Measurements from ENCODE around the gene ZBTB7A. TPM values are rescaled to one million over a fixed set of nuclear protein-coding genes. Genes with fewer than 3 reads are reported as not detected.
A peak's percentile ranks its signal among the peaks of the same experiment; 100 is the strongest.
"Not testable (repeated sequence)": the region's sequence is repeated elsewhere in the genome, so short reads cannot be mapped to it uniquely, and the experiment has no call there.

ZBTB7A gene
- total RNA-seq, 2 donors from 2014 or later = 30.9 to 31.3 TPM

- H3K27me3 ChIP-seq = no peaks in the 10 kb centered on the region
- WGBS, 2 donors = 35 to 38% methylated on average over 4 to 24 of the region's 24 CpGs
- peak overlapping the region; percentile 27 to 91 (median 76) for H3K27ac ChIP-seq
- H3K36me3 ChIP-seq (replicated peaks in 1 of 2; ENCODE audit: insufficient read depth in 1 of 2, low read depth in 2 of 2) = no peaks in the 10 kb centered on the region
- H3K9me3 ChIP-seq = no peaks in the 10 kb centered on the region
- no peak overlapping the region for H3K4me3 ChIP-seq
- ATAC-seq (no peak), DNase-seq (peak; percentile 59 to 71 (median 70))
- intact Hi-C loops (cut with DNase I) = loop anchor here (10.0 kb wide), 1 partner anchor 175 kb away; the partner anchor contains the start of genes ANKRD24 and SIRT6
- peaks cover 75% of the 10 kb centered on the region for H3K4me1 ChIP-seq
- no peak for TF ChIP-seq CTCF (IDR thresholded peaks at IDR 0.05)
- peak in 2 of 3 donors; percentile 47 to 48 for TF ChIP-seq POLR2A (IDR thresholded peaks at IDR 0.05)
These were observed 56.5 kb downstream of the ZBTB7A start for GRCh38 chr19:4009990-4010807.

- Histone ChIP-seq H3K27ac (peak overlapping the region; percentile 65 to 91 (median 90)), H3K9me3 (no peaks in the 10 kb centered on the region), H3K4me3 (peak overlapping the region; percentile 76 to 91), H3K4me1 (peaks cover 53% of the 10 kb centered on the region), H3K36me3 (replicated peaks in 1 of 2; ENCODE audit: insufficient read depth in 1 of 2, low read depth in 2 of 2) (no peaks in the 10 kb centered on the region), H3K27me3 (no peaks in the 10 kb centered on the region)
- intact Hi-C loops (cut with DNase I) = loop anchor here (10.0 kb wide), 1 partner anchor 177 kb away; the partner anchor contains the start of genes ANKRD24 and SIRT6
- peak; percentile 0 for ATAC-seq
- 1 to 3% methylated on average over 5 to 23 of the region's 55 CpGs for WGBS, 2 donors
- peak in 1 of 4 donors; percentile 50 for DNase-seq
- TF ChIP-seq POLR2A (IDR thresholded peaks at IDR 0.05) (no peak), CTCF (IDR thresholded peaks at IDR 0.05) (no peak)
These were observed 58.7 kb downstream of the ZBTB7A start for GRCh38 chr19:4007836-4008539.

GRCh38 chr19:4007021-4007835 is 59.5 kb downstream of the ZBTB7A start, which contains the start of gene PIAS4:
Gene PIAS4, plus strand, starts transcription at chr19:4007736. Its CDS starts 25 bp downstream, at chr19:4007761.
- peak; percentile 92 for ATAC-seq
- H3K4me1 ChIP-seq = peaks cover 46% of the 10 kb centered on the region

GRCh38 chr19:4005436-4005835 is 61.3 kb downstream of the ZBTB7A start:
- not testable (repeated sequence) for H3K36me3 ChIP-seq (replicated peaks in 1 of 2; ENCODE audit: insufficient read depth in 1 of 2, low read depth in 2 of 2); H3K27ac ChIP-seq; ATAC-seq; DNase-seq; H3K9me3 ChIP-seq; H3K4me3 ChIP-seq; H3K27me3 ChIP-seq
- WGBS, 2 donors = 92 to 98% methylated on average over 9 of the region's 9 CpGs
- intact Hi-C loops (cut with DNase I) = loop anchor here (10.0 kb wide), 1 partner anchor 179 kb away; the partner anchor contains the start of genes ANKRD24 and SIRT6
- H3K4me1 ChIP-seq = peaks cover 30% of the 10 kb centered on the region

More at GRCh38 chr19:4007021-4007835, 59.5 kb downstream of the ZBTB7A start, which contains the start of gene PIAS4:
- Histone ChIP-seq H3K27me3 (no peaks in the 10 kb centered on the region), H3K36me3 (replicated peaks in 1 of 2; ENCODE audit: insufficient read depth in 1 of 2, low read depth in 2 of 2) (no peaks in the 10 kb centered on the region), H3K9me3 (no peaks in the 10 kb centered on the region), H3K27ac (peak within 1 kb of the TSS; percentile 81 to 91 (median 90)), H3K4me3 (peak within 1 kb of the TSS; percentile 76 to 91)
- intact Hi-C loops (cut with DNase I) = loop anchor here (10.0 kb wide), 1 partner anchor 178 kb away; the partner anchor contains the start of genes ANKRD24 and SIRT6
- WGBS, 2 donors = 0% methylated on average over 10 to 80 of the region's 91 CpGs
- peak; percentile 96 to 97 (median 96) for DNase-seq
- peak in 3 of 7 experiments; percentile 12 to 21 (median 21) for TF ChIP-seq CTCF (IDR thresholded peaks at IDR 0.05)
- peak; percentile 44 to 77 (median 71) for TF ChIP-seq POLR2A (IDR thresholded peaks at IDR 0.05)

- intact Hi-C loops (cut with DNase I) = loop anchor here (5.0 to 10.0 kb wide), 2 partner anchors 67 to 184 kb away; partner anchors contain the start of genes ANKRD24, SIRT6 and ZBTB7A
- H3K36me3 ChIP-seq (replicated peaks in 1 of 2; ENCODE audit: insufficient read depth in 1 of 2, low read depth in 2 of 2); H3K27me3 ChIP-seq; DNase-seq; H3K4me1 ChIP-seq; H3K4me3 ChIP-seq; ATAC-seq; H3K9me3 ChIP-seq; H3K27ac ChIP-seq: not testable (repeated sequence)
- 79 to 81% methylated on average over 5 of the region's 5 CpGs for WGBS, 2 donors
These were observed 65.9 kb downstream of the ZBTB7A start for GRCh38 chr19:4000798-4001197.

GRCh38 chr19:3998667-3999412 is 67.9 kb downstream of the ZBTB7A start:
- intact Hi-C loops (cut with DNase I); H3K4me1 ChIP-seq; H3K4me3 ChIP-seq; DNase-seq; H3K27ac ChIP-seq; ATAC-seq; H3K36me3 ChIP-seq (replicated peaks in 1 of 2; ENCODE audit: insufficient read depth in 1 of 2, low read depth in 2 of 2); H3K9me3 ChIP-seq; H3K27me3 ChIP-seq: not testable (repeated sequence)
- WGBS, 2 donors = 76 to 78% methylated on average over 20 to 27 of the region's 29 CpGs
